HG02759 (cell line): Measurements from ENCODE around the gene NLN.
"Not testable (repeated sequence)": the region's sequence is repeated elsewhere in the genome, so short reads cannot be mapped to it uniquely, and the experiment has no call there.

ENCODE experiments used
- ATAC-seq: cut with Tn5 transposase; IDR thresholded peaks from one replicate; pipeline ENCODE4 v1.9.1; 2021; ENCODE audit warnings: mild to moderate bottlenecking, moderate library complexity; ENCODE audit not compliant: unreplicated experiment

Gene NLN

DNA sequence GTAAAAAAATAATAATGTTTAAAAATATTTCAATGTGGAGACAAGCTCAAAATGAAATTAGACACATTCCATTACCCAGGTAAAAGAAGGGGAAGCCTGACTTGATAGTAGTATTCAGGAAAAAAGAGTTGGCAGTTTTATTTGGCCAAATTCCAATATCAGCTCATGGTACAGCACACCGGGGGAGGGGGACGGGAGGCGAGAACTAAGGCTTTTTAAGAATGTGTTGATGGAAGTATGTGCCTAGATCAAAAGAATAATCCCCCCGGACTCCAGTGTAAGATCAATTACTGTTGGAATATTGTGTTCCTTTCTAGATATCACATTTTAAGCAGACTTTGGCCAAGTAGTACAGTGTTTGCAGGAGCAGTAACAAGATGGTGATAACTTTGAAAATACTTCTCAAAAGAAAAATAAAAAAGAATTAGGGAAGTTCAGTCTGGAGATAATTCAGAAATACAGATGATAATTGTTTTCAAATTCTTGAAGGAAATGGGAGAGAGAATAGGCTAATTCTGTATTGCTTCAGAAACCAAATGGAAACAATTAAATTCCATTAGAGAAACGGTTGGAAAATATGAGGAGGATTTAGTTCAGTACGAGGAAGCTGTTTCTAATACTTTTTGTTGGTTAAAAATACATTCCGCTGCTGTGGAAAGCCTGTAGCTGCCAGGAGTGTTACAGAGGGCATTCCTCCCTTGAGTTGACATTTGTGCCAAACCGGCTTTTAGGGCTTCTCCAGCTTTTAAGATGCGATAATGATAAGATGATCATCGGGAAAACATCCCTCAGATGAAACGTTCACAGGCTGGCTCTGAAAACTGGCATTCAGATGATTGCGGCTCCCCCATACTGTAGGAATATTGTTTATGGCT, 106.3 kb downstream of the NLN start:
- ATAC-seq: no peak

GRCh38 chr5:65830856-65831255, 108.9 kb downstream of the NLN start:
- no peak for ATAC-seq

- ATAC-seq: no peak
These were observed 109.3 kb downstream of the NLN start for GRCh38 chr5:65831276-65831675.

- no peak for ATAC-seq
These were observed 110.1 kb downstream of the NLN start for GRCh38 chr5:65832152-65832551.

DNA sequence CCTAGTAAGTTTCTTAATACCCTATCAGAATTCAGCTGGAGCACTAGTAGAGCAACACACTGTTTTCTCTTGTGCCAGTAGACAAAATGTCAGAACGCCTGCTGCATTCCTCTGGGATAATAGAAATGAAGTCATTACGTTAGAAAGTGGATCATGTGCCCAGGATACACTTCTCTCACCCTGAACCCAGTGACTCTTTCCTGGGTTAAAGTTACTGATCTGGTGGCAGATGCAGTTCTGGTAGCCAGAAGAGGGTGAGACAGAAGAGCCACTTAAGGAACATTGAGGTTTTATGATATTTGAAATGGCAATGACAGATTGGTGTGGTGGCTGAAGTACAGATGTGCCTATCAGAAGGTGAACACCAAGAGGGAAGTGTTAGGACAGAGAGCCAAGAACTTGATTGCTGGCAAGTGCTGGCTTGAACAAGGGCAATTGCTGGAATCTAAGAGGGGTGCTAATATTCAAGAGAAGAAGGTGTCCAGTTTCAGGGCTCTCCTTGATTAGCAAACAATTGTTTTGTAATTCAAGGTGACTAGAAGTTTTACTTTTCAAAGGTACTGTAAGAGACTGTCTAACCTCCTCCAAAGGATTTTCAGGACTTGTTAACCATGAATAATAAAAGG, 110.7 kb downstream of the NLN start:
- no peak for ATAC-seq

DNA sequence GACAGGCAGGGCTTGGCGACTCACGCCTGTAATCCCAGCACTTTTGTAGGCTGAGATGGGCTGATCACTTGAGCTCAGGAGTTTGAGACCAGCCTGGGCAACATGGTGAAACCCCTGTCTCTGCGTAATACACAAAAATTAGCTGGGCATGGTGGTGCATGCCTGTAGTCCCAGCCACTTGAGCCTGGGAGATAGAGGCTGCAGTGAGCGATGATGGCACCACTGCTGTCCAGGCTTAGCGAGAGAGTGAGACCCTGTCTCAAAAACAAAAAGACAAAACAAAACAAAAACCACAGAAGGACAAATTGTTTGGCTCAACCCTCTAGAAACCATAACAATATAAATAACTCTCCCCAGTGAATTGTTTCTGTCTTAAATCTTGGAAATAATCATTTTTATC, 111.8 kb downstream of the NLN start:
- no peak for ATAC-seq

- ATAC-seq: no peak
These were observed 112.3 kb downstream of the NLN start for GRCh38 chr5:65834306-65834705.

DNA sequence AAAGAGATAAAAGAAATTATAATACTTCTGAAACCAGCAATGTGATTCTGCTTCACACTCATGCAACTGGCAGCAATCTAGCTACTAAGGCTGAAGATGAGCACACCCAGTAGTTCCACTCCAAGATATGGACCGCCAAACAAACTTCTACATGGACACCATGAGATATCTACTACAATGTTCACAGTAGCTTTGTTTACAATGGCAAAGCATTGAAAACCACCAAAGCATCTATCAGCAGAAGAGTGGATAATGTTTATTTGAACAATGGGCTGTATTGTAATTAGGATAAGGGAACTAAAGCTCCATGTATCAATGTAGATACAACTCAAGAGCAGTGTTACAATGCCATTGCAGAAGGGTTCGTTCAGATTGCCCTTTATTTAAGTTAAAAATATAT, 113.2 kb downstream of the NLN start:
- no peak for ATAC-seq

DNA sequence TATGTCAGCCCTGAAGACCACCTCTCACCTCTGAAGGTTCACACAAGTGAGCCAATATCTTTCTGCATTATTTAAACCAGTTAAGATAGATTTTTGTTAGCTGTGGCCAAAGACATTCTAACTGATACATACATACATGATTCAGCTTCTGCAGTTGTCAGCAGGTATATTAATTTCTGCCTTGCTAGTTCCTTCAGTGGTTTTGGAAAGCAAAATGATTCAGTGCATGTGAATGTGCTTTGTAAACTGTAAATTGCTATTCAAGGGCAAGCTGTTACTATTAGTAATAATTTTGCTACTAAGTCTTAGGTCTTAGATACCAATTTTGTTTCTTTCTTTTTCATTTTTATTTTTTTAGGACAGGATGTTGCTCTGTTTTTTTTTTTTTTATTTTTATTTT, 115.1 kb downstream of the NLN start:
- no peak for ATAC-seq

- not testable (repeated sequence) for ATAC-seq
These were observed 117.2 kb downstream of the NLN start for GRCh38 chr5:65839170-65839569.

- no peak for ATAC-seq
These were observed 118.1 kb downstream of the NLN start for GRCh38 chr5:65840071-65840470.

- ATAC-seq: not testable (repeated sequence)
These were observed 122.8 kb downstream of the NLN start for GRCh38 chr5:65844763-65845162.

GRCh38 chr5:65846101-65846500, 124.1 kb downstream of the NLN start:
- ATAC-seq: no peak

- ATAC-seq: not testable (repeated sequence)
These were observed 125.0 kb downstream of the NLN start for GRCh38 chr5:65847019-65847418.

- ATAC-seq: not testable (repeated sequence)
These were observed 127.9 kb downstream of the NLN start for GRCh38 chr5:65849918-65850317.

DNA sequence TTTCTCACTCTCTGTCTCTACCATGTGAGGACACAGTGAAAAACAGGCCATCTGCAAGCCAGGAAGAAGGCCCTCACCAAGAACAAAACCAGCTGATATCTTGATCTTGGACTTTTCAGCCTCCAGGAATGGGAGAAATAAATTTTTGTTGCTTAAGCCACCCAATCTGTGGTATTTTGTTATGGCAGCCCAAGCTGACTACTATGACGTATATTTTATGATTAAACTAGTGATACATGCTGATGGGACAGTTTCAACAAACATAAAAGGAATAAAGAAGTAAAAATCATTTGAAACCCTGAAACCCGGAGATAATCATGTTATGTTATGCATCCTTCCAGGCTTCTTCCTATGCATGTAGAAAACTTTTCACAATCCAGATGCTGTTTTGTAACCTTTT, 132.9 kb downstream of the NLN start:
- no peak for ATAC-seq

GRCh38 chr5:65855766-65856315, 133.8 kb downstream of the NLN start:
- no peak for ATAC-seq

- ATAC-seq: no peak
These were observed 134.5 kb downstream of the NLN start for GRCh38 chr5:65856520-65856919.

DNA sequence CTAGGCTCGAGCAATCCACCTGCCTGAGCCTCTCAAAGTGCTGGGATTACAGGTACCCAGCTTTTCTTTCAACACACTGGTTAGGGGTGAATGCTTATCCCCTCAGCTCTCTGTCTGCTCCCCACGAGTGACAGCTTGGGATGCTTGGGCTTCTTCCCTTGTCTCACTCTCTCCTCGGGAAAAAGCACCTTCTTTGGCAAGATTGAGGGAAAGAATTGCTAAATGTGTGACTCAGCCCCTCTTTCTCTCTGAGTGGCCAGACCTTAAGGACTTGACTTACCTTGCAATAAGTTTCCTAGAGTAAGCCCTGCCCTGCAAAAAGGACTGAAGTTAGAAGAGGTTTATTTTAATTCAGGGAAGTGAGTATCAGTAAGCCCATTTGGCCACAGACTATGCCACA, 136.3 kb downstream of the NLN start:
- ATAC-seq: no peak

DNA sequence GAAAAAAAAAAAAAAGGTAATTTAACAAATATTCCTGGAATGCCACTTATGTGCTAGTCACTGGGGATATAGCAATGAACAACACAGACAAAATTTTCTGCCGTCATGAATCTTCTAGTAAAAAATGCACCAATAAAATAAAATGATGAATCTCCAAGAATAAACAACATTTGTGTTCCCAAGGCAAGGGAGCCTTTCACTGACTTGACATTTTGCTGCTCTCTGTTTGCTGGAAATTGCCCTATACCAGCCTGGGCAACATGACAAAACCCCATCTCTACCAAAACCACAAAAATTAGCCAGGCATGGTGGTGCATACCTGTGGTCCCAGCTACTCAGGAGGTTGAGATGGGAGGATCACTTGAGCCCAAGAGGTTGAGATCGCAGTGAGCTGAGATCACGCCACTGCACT, 139.8 kb downstream of the NLN start:
- no peak for ATAC-seq

DNA sequence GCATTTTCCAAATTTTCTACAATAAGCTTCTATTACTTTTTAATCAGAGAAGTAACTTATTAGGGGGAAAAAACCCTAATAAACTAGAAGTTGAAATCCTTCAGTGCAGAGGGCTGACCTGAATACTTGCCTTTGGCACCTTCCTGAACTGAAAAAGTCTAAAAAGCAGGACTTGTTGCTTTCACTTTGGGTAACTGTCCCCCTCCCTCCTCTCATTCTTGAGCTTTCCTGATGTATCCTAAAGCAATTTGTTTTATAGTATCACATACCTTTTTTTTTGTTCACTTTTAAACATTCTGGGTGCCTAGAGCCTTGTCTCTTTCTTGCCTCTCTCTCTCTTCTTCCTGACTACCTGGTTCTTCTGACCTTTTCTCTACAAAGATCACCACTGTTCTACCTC, 140.4 kb downstream of the NLN start:
- ATAC-seq: no peak

- ATAC-seq: no peak
These were observed 141.7 kb downstream of the NLN start for GRCh38 chr5:65863747-65864146.
